ENCODE measurements around the gene UGT1A9.

The UGT1A9 gene

GRCh38 chr2:233817361-233817911, 145.7 kb downstream of the UGT1A9 start:
- DNase-seq (ENCODE audit: low read depth in 2 of 2) = no peak

- no peak for DNase-seq (ENCODE audit: low read depth in 2 of 2)
Observed at GRCh38 chr2:233817995-233818638, 146.4 kb downstream of the UGT1A9 start.

GRCh38 chr2:233818639-233819621, 147.2 kb downstream of the UGT1A9 start:
- DNase-seq (ENCODE audit: low read depth in 2 of 2) = no peak

GRCh38 chr2:233819884-233820773, 148.4 kb downstream of the UGT1A9 start:
- no peak for DNase-seq (ENCODE audit: low read depth in 2 of 2)

GRCh38 chr2:233820774-233821105, 149.0 kb downstream of the UGT1A9 start:
- no peak for DNase-seq (ENCODE audit: low read depth in 2 of 2)

GRCh38 chr2:233821196-233821595, 149.5 kb downstream of the UGT1A9 start:
- no peak for DNase-seq (ENCODE audit: low read depth in 2 of 2)

GRCh38 chr2:233821709-233822100, 150.0 kb downstream of the UGT1A9 start:
- DNase-seq (ENCODE audit: low read depth in 2 of 2) = no peak

- DNase-seq (ENCODE audit: low read depth in 2 of 2) = no peak
Observed at GRCh38 chr2:233822101-233822771, 150.5 kb downstream of the UGT1A9 start.

Data from stimulated activated CD8-positive, alpha-beta memory T cell treated with anti-CD3 and anti-CD28 coated beads, Interleukin-7, amount 100 ng/mL, for 1 hour (primary cell).